ENCODE results near the gene GIPR. TPM values are rescaled to one million over a fixed set of nuclear protein-coding genes. Genes with fewer than 3 reads are reported as not detected.

The GIPR gene, protein sequence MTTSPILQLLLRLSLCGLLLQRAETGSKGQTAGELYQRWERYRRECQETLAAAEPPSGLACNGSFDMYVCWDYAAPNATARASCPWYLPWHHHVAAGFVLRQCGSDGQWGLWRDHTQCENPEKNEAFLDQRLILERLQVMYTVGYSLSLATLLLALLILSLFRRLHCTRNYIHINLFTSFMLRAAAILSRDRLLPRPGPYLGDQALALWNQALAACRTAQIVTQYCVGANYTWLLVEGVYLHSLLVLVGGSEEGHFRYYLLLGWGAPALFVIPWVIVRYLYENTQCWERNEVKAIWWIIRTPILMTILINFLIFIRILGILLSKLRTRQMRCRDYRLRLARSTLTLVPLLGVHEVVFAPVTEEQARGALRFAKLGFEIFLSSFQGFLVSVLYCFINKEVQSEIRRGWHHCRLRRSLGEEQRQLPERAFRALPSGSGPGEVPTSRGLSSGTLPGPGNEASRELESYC
- total RNA-seq: 0.43 and 0.52 TPM in 2 replicates

DNA sequence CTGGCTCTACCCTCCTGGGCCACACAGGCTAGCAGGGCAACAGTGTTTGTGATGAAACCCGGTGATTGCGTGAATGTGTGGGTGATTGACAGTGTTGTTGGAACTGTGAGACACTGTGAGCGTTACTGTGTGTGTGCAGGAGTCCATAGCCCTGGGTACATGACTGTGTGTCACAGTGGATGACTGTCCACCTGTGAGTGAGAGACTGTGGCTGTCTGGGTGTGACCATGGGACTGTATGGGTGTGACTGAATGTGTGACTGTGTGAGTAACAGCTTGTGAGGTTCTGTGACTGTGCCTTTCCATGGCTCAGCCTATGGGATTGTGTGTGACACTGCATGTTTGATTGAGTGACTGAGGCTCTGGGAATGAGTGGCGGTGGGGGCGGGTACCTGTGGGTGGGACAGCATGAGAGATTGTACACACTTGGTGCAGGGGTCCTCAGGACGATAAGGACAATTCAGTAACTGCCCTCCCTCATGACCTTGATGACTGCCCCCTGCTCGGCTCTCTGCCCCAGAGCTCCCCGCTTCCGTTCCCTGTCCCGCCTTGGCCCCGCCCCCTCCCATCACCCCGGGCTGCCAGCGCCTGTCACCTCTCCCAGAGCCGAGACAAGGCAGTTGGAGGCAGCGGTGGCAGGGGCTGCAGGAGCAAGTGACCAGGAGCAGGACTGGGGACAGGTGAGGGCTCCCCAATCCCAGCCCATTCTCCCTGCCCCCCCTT is at the start of gene GIPR:
GIPR (plus strand) TSS at position 602 of the 722 bp plus-strand sequence. CDS start 1,300 bp downstream, outside the sequence.

DNA sequence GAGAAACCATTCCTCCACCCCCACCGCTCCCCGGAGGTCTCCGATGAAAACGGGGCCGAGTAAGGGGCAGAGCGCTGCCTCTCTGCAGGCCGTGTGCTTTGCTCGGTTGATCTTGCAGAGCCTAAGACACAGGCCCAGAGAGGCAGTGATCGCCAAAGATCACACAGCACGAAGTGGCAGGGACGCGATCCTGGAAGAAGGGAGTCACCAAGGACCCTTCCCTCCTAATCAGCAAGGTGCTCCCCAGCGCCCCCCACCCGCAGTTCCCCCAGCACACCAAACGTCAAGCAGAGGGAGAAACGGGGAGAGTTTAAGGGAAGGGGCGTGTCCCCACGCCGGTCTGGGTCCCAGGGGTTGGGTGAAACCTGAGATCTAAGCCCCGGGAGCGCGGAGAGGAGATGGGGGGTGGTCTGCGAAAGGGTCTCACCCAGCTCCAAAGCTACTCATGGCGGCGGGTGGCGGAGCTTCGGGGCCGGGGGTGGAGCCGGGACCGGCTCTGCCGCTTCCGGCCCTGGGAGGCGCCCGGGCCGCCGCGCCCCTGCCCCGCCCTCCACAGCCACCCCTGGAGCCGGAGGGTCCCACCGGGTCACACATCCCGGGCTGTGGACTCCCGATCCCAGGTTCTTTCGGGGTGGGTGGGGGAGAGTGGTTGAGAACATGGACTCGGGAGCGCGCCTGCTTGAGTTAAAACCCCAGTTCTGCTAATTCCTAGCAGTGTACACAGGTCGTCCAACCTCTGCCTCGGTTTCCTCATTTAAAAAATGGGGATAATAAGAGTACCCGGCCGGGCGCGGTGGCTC is 28.9 kb upstream of the GIPR start, which contains the start of gene EML2:
EML2 (minus strand) TSS at position 468 of the 800 bp plus-strand sequence; CDS start at position 447, 21 bp downstream.

DNA sequence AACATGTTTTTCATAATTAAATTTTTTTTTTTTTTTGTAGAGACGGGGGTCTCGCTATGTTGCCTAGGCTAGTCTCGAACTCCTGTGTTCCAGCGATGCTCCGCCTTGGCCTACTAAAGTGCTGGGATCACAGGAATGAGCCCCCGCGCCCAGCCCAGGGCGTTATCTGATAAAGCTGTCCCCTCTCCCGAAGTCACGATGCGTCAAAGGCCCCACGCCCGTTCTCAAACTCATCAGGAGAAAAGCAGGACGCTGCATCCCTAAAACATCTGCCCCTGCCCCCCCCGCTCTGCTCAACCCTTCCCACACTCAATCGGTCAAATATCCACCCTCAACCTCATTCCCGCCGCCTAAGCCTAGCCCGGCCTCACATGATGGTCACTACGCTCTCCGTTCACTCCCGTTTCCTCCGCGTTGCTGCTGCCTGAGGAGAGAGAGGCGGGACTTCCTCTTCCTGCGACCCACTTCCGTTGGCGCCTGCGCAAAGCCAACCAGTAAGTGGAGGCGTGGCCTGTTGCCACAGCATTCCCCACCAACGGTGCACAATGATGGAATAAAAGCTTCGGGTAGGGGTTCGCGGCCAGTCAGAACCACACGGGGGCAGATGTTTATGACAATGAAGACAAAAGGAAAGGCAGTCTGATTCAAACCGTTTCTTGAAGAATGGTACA is 23.6 kb downstream of the GIPR start, which contains the start of gene SNRPD2:
SNRPD2 (minus strand) TSS at position 438 of the 671 bp plus-strand sequence; CDS start at position 373, 65 bp downstream.

DNA sequence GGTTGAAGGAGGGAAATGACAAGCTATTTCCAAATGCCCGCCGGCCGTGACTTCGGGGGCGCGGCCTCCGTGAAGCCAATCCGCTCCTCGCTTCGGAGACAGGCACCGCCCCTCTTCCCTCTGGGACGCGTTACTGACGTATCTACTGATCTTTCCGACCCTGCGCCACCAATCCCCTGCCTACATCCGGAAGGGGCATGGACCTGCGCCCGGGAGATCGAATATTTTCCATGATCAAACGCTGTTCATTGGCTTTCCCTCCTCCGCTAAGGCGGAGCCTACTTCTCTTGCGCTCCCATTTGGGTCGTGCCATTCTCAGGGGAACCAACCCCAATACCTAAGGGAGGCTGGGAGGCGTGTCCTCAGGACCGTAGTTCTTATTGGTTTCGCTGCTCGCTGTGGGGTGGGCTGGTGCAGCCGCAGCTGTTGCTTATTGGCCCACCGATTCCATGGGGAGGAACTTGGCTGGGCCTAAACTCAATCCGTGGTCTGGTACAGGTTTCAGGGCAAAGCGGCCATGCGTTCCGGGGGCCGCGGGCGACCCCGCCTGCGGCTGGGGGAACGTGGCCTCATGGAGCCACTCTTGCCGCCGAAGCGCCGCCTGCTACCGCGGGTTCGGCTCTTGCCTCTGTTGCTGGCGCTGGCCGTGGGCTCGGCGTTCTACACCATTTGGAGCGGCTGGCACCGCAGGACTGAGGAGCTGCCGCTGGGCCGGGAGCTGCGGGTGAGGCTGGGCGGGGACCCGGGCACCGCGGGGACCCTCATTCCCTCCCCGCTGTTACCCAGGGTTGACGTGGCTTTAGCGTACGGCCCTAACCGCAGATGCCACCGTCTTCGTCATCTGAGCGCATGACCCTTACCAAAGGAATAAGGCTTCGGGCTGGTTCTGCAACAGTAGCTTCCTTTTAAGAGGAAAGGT is 24.4 kb downstream of the GIPR start, which contains the start of gene QPCTL:
QPCTL (plus strand) TSS at position 480 of the 919 bp plus-strand sequence; CDS start at position 518, 38 bp downstream.

GRCh38 chr19:45730368-45731288 is 62.6 kb downstream of the GIPR start, which contains the start of gene FBXO46:
Gene FBXO46 (minus strand): TSS chr19:45730896. CDS start chr19:45713495, 17,401 bp downstream.

Other genes starting within 250 kb of the GIPR start
- gene ERCC1, start 244.3 kb upstream of the GIPR start, total RNA-seq: 67.9 and 74.2 TPM in 2 replicates
- gene FOSB, start 200.2 kb upstream of the GIPR start, total RNA-seq: 5.7 and 7.2 TPM in 2 replicates
- gene RTN2, start 171.2 kb upstream of the GIPR start, total RNA-seq: 5.6 and 8.0 TPM in 2 replicates
- 1.0 and 1.6 TPM in 2 replicates for gene PPM1N, start 169.8 kb upstream of the GIPR start, total RNA-seq
- gene VASP, start 160.7 kb upstream of the GIPR start, total RNA-seq: 47.6 and 61.4 TPM in 2 replicates
- gene OPA3, start 83.4 kb upstream of the GIPR start, total RNA-seq: 7.0 and 10.4 TPM in 2 replicates
- gene GPR4, start 66.0 kb upstream of the GIPR start, total RNA-seq: 0.53 and 0.78 TPM in 2 replicates
- 64.1 and 80.8 TPM in 2 replicates for gene EML2, start 28.8 kb upstream of the GIPR start, total RNA-seq
- gene SNRPD2, start 23.7 kb downstream of the GIPR start, total RNA-seq: 194 and 211 TPM in 2 replicates
- gene QPCTL, start 24.4 kb downstream of the GIPR start, total RNA-seq: 18.1 and 32.5 TPM in 2 replicates
- gene FBXO46, start 62.7 kb downstream of the GIPR start, total RNA-seq: 6.4 and 6.5 TPM in 2 replicates
- gene MEIOSIN, start 65.2 kb downstream of the GIPR start, total RNA-seq: not detected in 2 replicates
- gene SIX5, start 101.0 kb downstream of the GIPR start, total RNA-seq: 9.7 and 14.5 TPM in 2 replicates
- gene DMPK, start 114.3 kb downstream of the GIPR start, total RNA-seq: 79.7 and 85.8 TPM in 2 replicates
- 38.6 and 55.9 TPM in 2 replicates for gene DMWD, start 124.6 kb downstream of the GIPR start, total RNA-seq
- gene RSPH6A, start 147.1 kb downstream of the GIPR start, total RNA-seq: 0.07 TPM in 2 replicates
- gene SYMPK, start 194.9 kb downstream of the GIPR start, total RNA-seq: 45.5 and 57.3 TPM in 2 replicates
- not detected in 2 replicates for gene FOXA3, start 196.1 kb downstream of the GIPR start, total RNA-seq
- gene IRF2BP1, start 217.9 kb downstream of the GIPR start, total RNA-seq: 24.0 and 30.8 TPM in 2 replicates
- 2.2 and 3.5 TPM in 2 replicates for gene MYPOP, start 234.4 kb downstream of the GIPR start, total RNA-seq
- gene NANOS2, start 246.6 kb downstream of the GIPR start, total RNA-seq: not detected in 2 replicates

All from smooth muscle cell of the pulmonary artery (primary cell).